HepG2 (cell line): Measurements from ENCODE around the gene HID1. TPM values are rescaled to one million over a fixed set of nuclear protein-coding genes. Genes with fewer than 3 reads are reported as not detected.

Experiments
- CEBPB ChIP-seq: IDR thresholded peaks from 2 replicates; pipeline ENCODE4 v1.6.1; 2011; ENCODE audit warnings: low read depth, low read length, improper control_type of control experiment, borderline replicate concordance
- DMTF1 ChIP-seq: sonication (generic); formaldehyde crosslinking; IDR thresholded peaks from 2 replicates; pipeline ENCODE4 v1.4.0; 2020; ENCODE audit warnings: mild to moderate bottlenecking, missing genetic modification reagents
- E2F2 ChIP-seq: sonication (generic); formaldehyde crosslinking; IDR thresholded peaks from 2 replicates; pipeline ENCODE4 v1.4.0; 2020; ENCODE audit warnings: missing genetic modification reagents, borderline replicate concordance
- ELF1 ChIP-seq: sonication (generic); formaldehyde crosslinking; IDR thresholded peaks from 2 replicates; pipeline ENCODE4 v1.4.0; 2020; ENCODE audit warnings: missing genetic modification reagents
- EZH2 ChIP-seq: conservative IDR thresholded peaks from 2 replicates; pipeline ENCODE4 v1.6.1; 2012; ENCODE audit warnings: mild to moderate bottlenecking, low read depth, low read length, moderate library complexity
- GRHL1 ChIP-seq: sonication (generic); formaldehyde crosslinking; conservative IDR thresholded peaks from 2 replicates; pipeline ENCODE4 v1.8.0; 2022; ENCODE audit warnings: missing genetic modification reagents
- ISL2 ChIP-seq: sonication (generic); formaldehyde crosslinking; IDR thresholded peaks from 2 replicates; pipeline ENCODE4 v1.5.0; 2020; ENCODE audit warnings: missing genetic modification reagents
- NCOA1 ChIP-seq: sonication (generic); formaldehyde crosslinking; IDR thresholded peaks from 2 replicates; pipeline ENCODE4 v1.9.0; 2021; ENCODE audit warnings: missing genetic modification reagents
- PCBP2 ChIP-seq: fragments of 200-400 bp; formaldehyde crosslinking; optimal IDR thresholded peaks from 2 replicates; pipeline ENCODE3; 2018; ENCODE audit warnings: low read length, low read depth; ENCODE audit not compliant: poor library complexity, severe bottlenecking
- RAD21 ChIP-seq: fragments of 450-650 bp; formaldehyde crosslinking; IDR thresholded peaks from 2 replicates; pipeline ENCODE4 v1.5.0; 2020; ENCODE audit warnings: mild to moderate bottlenecking
- REXO4 ChIP-seq: sonication (generic); formaldehyde crosslinking; IDR thresholded peaks from 2 replicates; pipeline ENCODE4 v1.8.0; 2022; ENCODE audit warnings: missing genetic modification reagents, mild to moderate bottlenecking, borderline replicate concordance
- TAF15 ChIP-seq: fragments of 200-400 bp; formaldehyde crosslinking; IDR thresholded peaks from one replicate; pipeline ENCODE4 v1.6.1; 2018; ENCODE audit warnings: mild to moderate bottlenecking, low read depth, low read length; ENCODE audit not compliant: poor library complexity, severe bottlenecking
- TERF1 ChIP-seq: sonication (generic); formaldehyde crosslinking; IDR thresholded peaks from 2 replicates; pipeline ENCODE4 v1.8.0; 2022; ENCODE audit warnings: mild to moderate bottlenecking, missing genetic modification reagents, moderate library complexity
- ZBTB4 ChIP-seq: sonication (generic); formaldehyde crosslinking; IDR thresholded peaks from 2 replicates; pipeline ENCODE4 v1.4.0; 2020; ENCODE audit warnings: missing genetic modification reagents, mild to moderate bottlenecking, borderline replicate concordance
- ZFAT ChIP-seq: sonication (generic); formaldehyde crosslinking; conservative IDR thresholded peaks from 2 replicates; pipeline ENCODE4 v1.8.1; 2023; ENCODE audit warnings: missing genetic modification reagents, inconsistent platforms
- ZNF329 ChIP-seq: sonication (generic); formaldehyde crosslinking; IDR thresholded peaks from 2 replicates; pipeline ENCODE4 v1.9.0; 2021; ENCODE audit warnings: low read depth, mild to moderate bottlenecking, missing genetic modification reagents
- polyA plus RNA-seq, 8 experiments: library from polyadenylated mRNA; depleted of rRNA in 3 of 8; stranded (reverse) in 7 of 8; unstranded in 1 of 8; fragments of >200 nt; fragmentation: Illumina TruSeq in 4 of 8; extraction: Trizol in 4 of 8; gene quantifications; 2 replicates each; pipeline versions ENCODE4 v1.2.1 to v1.2.3, GENCODE V29; 2011 to 2016; ENCODE audit warnings: low read depth in 4 of 8, missing spikeins in 1 of 8, mixed read lengths in 1 of 8; ENCODE audit not compliant: insufficient read depth in 1 of 8
- total RNA-seq, 5 experiments: library from RNA; depleted of rRNA; stranded (reverse); fragments of >200 nt; fragmentation: Illumina TruSeq; extraction: Trizol; gene quantifications; 2 replicates each; pipeline ENCODE4 v1.2.3, GENCODE V29; 2016; ENCODE audit warnings: low read depth in 1 of 5

The HID1 gene
- total and polyA plus RNA-seq, 2 of the 13 experiments (the other 11 are each of a cell fraction or from before 2014, with no cell fraction given): 2.1 to 10.6 TPM

GRCh38 chr17:74972107-74972972, at the start of gene HID1 (continued):
- TF ChIP-seq PCBP2 (no peak), GRHL1 (CRISPR knock-in tag) (no peak), CEBPB (no peak), TERF1 (no peak), EZH2 (no peak), ZFAT (CRISPR knock-in tag) (no peak), ELF1 (no peak), DMTF1 (CRISPR knock-in tag) (no peak), RAD21 (CRISPR knock-in tag) (peak; percentile 15; the same call in 1 of the 2 replicates), NCOA1 (peak; percentile 94), E2F2 (CRISPR knock-in tag) (no peak), ZBTB4 (CRISPR knock-in tag) (no peak), TAF15 (no peak), ISL2 (CRISPR knock-in tag) (no peak), REXO4 (CRISPR knock-in tag) (no peak), ZNF329 (0 out of 2 replicates have a peak, but pooled peaks have one; percentile 20)
